Tibial nerve (tissue), 4 donors: ENCODE measurements around the gene KIZ. TPM values are rescaled to one million over a fixed set of nuclear protein-coding genes. Genes with fewer than 3 reads are reported as not detected.

Experiments
- DNase-seq, 2 donors: peaks; one replicate each; pipeline ENCODE4 v3.0.0-alpha.2; 2019; ENCODE audit warnings: low spot score in 2 of 2
- H3K27ac ChIP-seq, 4 donors: fragments of 200-600 bp; sonication (generic) in 3 of 4; one replicate each; pipeline ENCODE4 v1.5.1; 2017 to 2019; ENCODE audit warnings: mild to moderate bottlenecking in 1 of 4
- H3K27me3 ChIP-seq, 2 donors: fragments of 200-600 bp; sonication (generic) in 1 of 2; one replicate each; pipeline versions ENCODE4 v1.5.1 to v1.6.0; 2017 to 2019
- H3K36me3 ChIP-seq, 3 donors: fragments of 200-600 bp; sonication (generic); one replicate each; pipeline ENCODE4 v1.5.1; 2018 to 2019
- H3K4me1 ChIP-seq, 4 donors: fragments of 200-600 bp; sonication (generic) in 3 of 4; one replicate each; pipeline ENCODE4 v1.5.1; 2017 to 2019
- H3K4me3 ChIP-seq, 4 donors: fragments of 200-600 bp; sonication (generic) in 3 of 4; one replicate each; pipeline ENCODE4 v1.5.1; 2017 to 2019; ENCODE audit warnings: mild to moderate bottlenecking in 1 of 4, moderate library complexity in 1 of 4
- H3K9me3 ChIP-seq, 4 donors: fragments of 200-600 bp; sonication (generic) in 3 of 4; one replicate each; pipeline ENCODE4 v1.5.1; 2017 to 2019
- CTCF ChIP-seq, 5 experiments: fragments of 200-600 bp in 3 of 5; fragments of 450-650 bp in 2 of 5; sonication (generic) in 3 of 5; IDR thresholded peaks; one replicate each; pipeline ENCODE4 v1.5.1; 2016 to 2019; ENCODE audit warnings: antibody characterized with exemption in 5 of 5, mild to moderate bottlenecking in 3 of 5, moderate library complexity in 2 of 5
- EP300 ChIP-seq, 2 donors: sonication (generic); formaldehyde crosslinking; IDR thresholded peaks; one replicate each; pipeline ENCODE4 v1.6.1; 2017; ENCODE audit warnings: antibody characterized with exemption in 2 of 2, mild to moderate bottlenecking in 1 of 2
- POLR2A ChIP-seq, 2 donors: fragments of 450-650 bp; IDR thresholded peaks; one replicate each; pipeline ENCODE4 v1.6.1; 2017; ENCODE audit warnings: antibody characterized with exemption in 2 of 2, mild to moderate bottlenecking in 2 of 2, moderate library complexity in 2 of 2
- WGBS, 2 donors: methylation state at CpG; one replicate each; pipeline ENCODE4 v1.1.5; 2018; 5-methylcytosine and 5-hydroxymethylcytosine counted together
- small RNA-seq: library from RNA; depleted of rRNA; stranded (forward); fragments of <200 nt; gene quantifications from one replicate; pipeline ENCODE3, GENCODE V24; 2016
- total RNA-seq, 4 donors: library from RNA; depleted of rRNA; stranded (reverse); fragments of >200 nt; gene quantifications; one replicate each; pipeline ENCODE4 v1.1.0, GENCODE V29; 2016

Gene KIZ
- total RNA-seq, 4 donors from 2014 or later, result 19.8 to 58.6 (median 54.9) TPM

DNA sequence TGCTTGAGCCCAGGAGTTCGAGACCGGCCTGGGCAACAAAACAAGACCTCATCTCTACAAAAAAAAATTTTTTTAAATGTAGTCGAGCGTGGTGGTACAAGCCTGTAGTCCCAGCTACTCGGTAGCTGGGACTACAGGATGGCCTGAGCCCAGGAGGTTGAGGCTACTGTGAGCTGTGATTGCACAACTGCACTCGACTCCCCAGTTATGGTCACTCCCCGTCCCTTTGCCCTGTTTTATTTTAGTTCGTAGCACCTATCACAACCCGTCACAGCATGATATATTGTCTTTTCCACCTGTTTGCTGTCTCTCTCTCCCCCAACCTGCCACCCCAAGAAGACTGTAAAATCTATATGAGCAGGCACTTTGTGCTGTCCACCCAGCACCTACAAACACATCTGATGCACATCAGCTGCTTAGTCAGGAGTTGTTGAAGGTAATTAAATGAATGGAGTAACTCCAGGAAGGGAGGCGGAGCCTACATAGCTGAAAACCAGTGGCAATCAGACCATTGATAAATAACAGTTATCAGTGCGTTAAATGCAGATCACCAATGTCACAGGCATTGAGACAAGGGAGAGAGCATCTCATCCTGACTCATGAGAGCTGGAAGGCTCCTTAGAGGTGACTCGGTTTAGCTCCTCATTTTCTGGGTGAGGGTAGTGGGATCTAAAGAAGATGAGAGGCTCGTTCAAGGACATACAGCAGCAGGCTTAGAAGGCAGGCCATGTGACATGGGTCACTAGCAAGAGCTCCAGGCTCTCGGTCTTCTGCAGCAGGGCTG lies 162.9 kb downstream of the KIZ start:
- no peak for DNase-seq

DNA sequence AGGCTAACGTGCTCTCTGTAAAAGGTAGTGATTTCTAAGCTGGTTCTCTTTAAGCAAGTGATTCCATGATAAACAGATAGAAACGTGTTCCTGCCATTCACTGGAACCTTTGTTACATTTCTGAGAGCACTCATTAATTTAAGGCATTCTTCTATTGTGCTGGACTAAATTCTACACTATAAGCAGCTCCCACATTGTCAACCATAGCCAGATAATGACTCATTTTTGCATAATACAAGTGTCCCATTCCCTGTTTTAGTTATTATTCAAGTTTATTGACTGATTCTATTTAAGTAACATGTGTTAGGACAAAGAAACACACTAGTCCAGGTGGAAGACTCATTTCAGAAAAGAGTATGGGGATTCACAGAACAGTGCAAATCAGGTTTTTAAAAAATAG lies 163.8 kb downstream of the KIZ start:
- TF ChIP-seq CTCF (IDR thresholded peaks at IDR 0.05) (no peak), POLR2A (IDR thresholded peaks at IDR 0.05) (no peak), EP300 (IDR thresholded peaks at IDR 0.05) (no peak)
- DNase-seq, result no peak
- no peaks in the 10 kb centered on the region for H3K4me1 ChIP-seq
- peaks cover 0 to 16% (median 0%) of the 10 kb centered on the region in 4 donors for H3K9me3 ChIP-seq
- WGBS, 2 donors, result 14 to 43% methylated on average over 2 of the region's 2 CpGs
- H3K36me3 ChIP-seq, result no peaks in the 10 kb centered on the region
- H3K27me3 ChIP-seq, result peaks cover 0 to 4% of the 10 kb centered on the region in 2 donors
- no peak overlapping the region for H3K27ac ChIP-seq
- H3K4me3 ChIP-seq, result no peak overlapping the region

More for the DNA sequence above, 162.9 kb downstream of the KIZ start:
- 77% methylated on average over 14 of the region's 14 CpGs for WGBS, 2 donors
- Histone ChIP-seq H3K4me3 (no peak overlapping the region), H3K4me1 (no peaks in the 10 kb centered on the region), H3K36me3 (no peaks in the 10 kb centered on the region), H3K9me3 (peaks cover 0 to 16% (median 0%) of the 10 kb centered on the region in 4 donors), H3K27me3 (peaks cover 0 to 4% of the 10 kb centered on the region in 2 donors), H3K27ac (no peak overlapping the region)
- TF ChIP-seq EP300 (IDR thresholded peaks at IDR 0.05) (no peak), POLR2A (IDR thresholded peaks at IDR 0.05) (no peak), CTCF (IDR thresholded peaks at IDR 0.05) (no peak)

GRCh38 chr20:21291026-21291425 lies 165.1 kb downstream of the KIZ start:
- H3K4me3 ChIP-seq, result no peak overlapping the region
- H3K4me1 ChIP-seq, result no peaks in the 10 kb centered on the region
- peaks cover 0 to 4% of the 10 kb centered on the region in 2 donors for H3K27me3 ChIP-seq
- 81 to 84% methylated on average over 2 of the region's 2 CpGs for WGBS, 2 donors
- no peak for TF ChIP-seq POLR2A (IDR thresholded peaks at IDR 0.05)
- TF ChIP-seq CTCF (IDR thresholded peaks at IDR 0.05), result no peak
- TF ChIP-seq EP300 (IDR thresholded peaks at IDR 0.05), result no peak
- DNase-seq, result no peak
- peaks cover 0 to 9% (median 0%) of the 10 kb centered on the region in 4 donors for H3K9me3 ChIP-seq
- H3K36me3 ChIP-seq, result no peaks in the 10 kb centered on the region
- no peak overlapping the region for H3K27ac ChIP-seq

DNA sequence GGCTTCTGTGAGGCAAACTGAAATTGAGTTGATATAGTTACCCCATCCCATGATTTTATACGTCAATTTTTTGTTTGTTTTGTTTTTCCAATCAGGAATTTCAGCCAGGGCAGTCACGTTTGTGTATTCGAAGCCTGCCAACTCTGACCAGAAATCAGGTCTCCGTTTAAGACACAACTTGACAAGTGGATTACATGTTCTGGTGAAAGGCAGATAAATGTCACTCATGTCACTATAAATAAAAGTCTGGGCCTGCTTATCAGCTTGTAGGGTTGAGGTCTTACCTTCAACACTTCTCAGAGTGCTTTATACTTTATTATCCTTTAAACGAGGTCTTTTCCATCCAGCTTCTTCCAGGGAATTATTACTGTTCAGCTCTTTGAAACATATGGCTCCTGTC lies 168.9 kb downstream of the KIZ start:
- no peak for TF ChIP-seq CTCF (IDR thresholded peaks at IDR 0.05)
- no peak for TF ChIP-seq EP300 (IDR thresholded peaks at IDR 0.05)
- no peak for TF ChIP-seq POLR2A (IDR thresholded peaks at IDR 0.05)
- H3K9me3 ChIP-seq, result no peaks in the 10 kb centered on the region

More for the DNA sequence above, 168.9 kb downstream of the KIZ start:
- H3K4me3 ChIP-seq, result no peak overlapping the region
- 70 to 72% methylated on average over 5 of the region's 5 CpGs for WGBS, 2 donors
- DNase-seq, result no peak
- no peaks in the 10 kb centered on the region for H3K27me3 ChIP-seq
- no peak overlapping the region for H3K27ac ChIP-seq
- H3K4me1 ChIP-seq, result no peaks in the 10 kb centered on the region
- H3K36me3 ChIP-seq, result no peaks in the 10 kb centered on the region

Small RNA genes within 50 kb of the gene (small RNA-seq; reads per million reads assigned to genes)
- not detected for gene RNA5SP477

Other genes starting within 250 kb of the KIZ start
- not detected for gene LINC00237, start 19.7 kb upstream of the KIZ start, total RNA-seq
- gene XRN2, start 177.2 kb downstream of the KIZ start, total RNA-seq, result 10 to 100 TPM; 46.1 to 58.2 (median 53.0) TPM